ENCODE results near the gene NCAM2. TPM values are rescaled to one million over a fixed set of nuclear protein-coding genes. Genes with fewer than 3 reads are reported as not detected.
A peak's percentile ranks its signal among the peaks of the same experiment; 100 is the strongest.

Gene NCAM2
- polyA plus RNA-seq (7.9 and 9.8 TPM in 2 replicates), polyA minus RNA-seq (39.7 and 40.1 TPM in 2 replicates)

DNA sequence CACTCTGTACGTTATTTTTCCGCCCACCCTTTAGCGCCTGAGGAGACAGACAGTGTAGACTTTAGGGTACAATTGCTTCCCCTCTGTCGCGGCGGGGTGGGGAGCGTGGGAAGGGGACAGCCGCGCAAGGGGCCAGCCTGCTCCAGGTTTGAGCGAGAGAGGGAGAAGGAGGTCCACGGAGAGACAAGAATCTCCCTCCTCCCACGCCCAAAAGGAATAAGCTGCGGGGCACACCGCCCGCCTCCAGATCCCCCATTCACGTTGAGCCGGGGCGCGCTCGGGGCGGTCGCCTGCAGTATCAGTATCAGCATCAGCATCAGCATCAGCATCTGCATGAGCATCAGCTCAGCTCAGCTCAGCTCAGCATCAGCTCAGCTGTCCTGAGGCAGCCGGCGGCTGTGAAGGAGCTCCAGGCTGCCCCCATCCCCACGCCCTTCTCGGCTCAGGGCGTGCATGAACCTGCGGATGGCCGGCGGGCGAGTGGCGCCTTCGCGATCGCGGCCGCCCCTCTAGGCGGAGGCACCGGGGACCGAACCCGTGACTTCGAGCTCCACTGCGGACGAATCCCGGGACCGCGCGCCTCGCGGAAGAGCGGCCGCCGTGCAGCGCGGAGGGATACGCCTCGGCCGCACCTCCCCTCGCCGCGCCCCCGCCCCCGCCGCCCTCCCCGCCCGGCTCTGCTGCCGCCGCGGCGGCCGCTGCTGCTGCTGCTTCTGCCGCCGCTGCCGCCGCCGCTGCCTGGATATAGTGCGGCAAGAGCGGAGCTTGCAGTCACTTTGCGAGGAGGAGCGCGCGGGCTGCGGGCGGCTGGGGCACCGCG lies at the start of gene NCAM2:
NCAM2 (plus strand) TSS at position 774 of the 820 bp plus-strand sequence.
- H3K4me3 ChIP-seq (ENCODE audit: low read length), result peak within 1 kb of the TSS; percentile 80
- no peaks in the 10 kb centered on the region for H3K36me3 ChIP-seq (ENCODE audit: insufficient read depth, low read length)
- peak within 1 kb of the TSS; percentile 47 for H2AFZ ChIP-seq (ENCODE audit: low read depth, low read length)
- H3K4me2 ChIP-seq (ENCODE audit: low read length), result peak within 1 kb of the TSS; percentile 90
- no peaks in the 10 kb centered on the region for H3K9me3 ChIP-seq (ENCODE audit: low read length)
- peak within 1 kb of the TSS; percentile 61 for H3K9ac ChIP-seq (ENCODE audit: low read length)
- H3K79me2 ChIP-seq (replicated peaks; ENCODE audit: insufficient read depth, low read length), result no peaks in the 10 kb centered on the region
- no peaks in the 10 kb centered on the region for H3K27me3 ChIP-seq (ENCODE audit: insufficient read depth, low read depth, low read length)
- TF ChIP-seq SMC3 (conservative IDR thresholded peaks at IDR 0.05; ENCODE audit: poor library complexity), result no peak
- TF ChIP-seq EP300 (conservative IDR thresholded peaks at IDR 0.05; ENCODE audit: poor library complexity, severe bottlenecking), result peak; percentile 29
- peak; percentile 43 for TF ChIP-seq MXI1 (conservative IDR thresholded peaks at IDR 0.05; ENCODE audit: poor library complexity, severe bottlenecking)
- TF ChIP-seq POLR2AphosphoS5 (IDR thresholded peaks at IDR 0.05), result peak; percentile 56
- no peaks in the 10 kb centered on the region for H4K20me1 ChIP-seq (ENCODE audit: insufficient read depth)
- H3F3A ChIP-seq (ENCODE audit: insufficient read depth, low read length, poor library complexity, severe bottlenecking), result no peaks in the 10 kb centered on the region
- no peak within 1 kb of the TSS for H3K27ac ChIP-seq (ENCODE audit: low read length)
- no peaks in the 10 kb centered on the region for H3K9me2 ChIP-seq (ENCODE audit: insufficient read depth, low read length)

- TF ChIP-seq POLR2AphosphoS5 (IDR thresholded peaks at IDR 0.05), result no peak
- no peak for TF ChIP-seq RAD21 (conservative IDR thresholded peaks at IDR 0.05)
- TF ChIP-seq SMC3 (conservative IDR thresholded peaks at IDR 0.05; ENCODE audit: poor library complexity), result no peak
- TF ChIP-seq EP300 (conservative IDR thresholded peaks at IDR 0.05; ENCODE audit: poor library complexity, severe bottlenecking), result no peak
- no peak for TF ChIP-seq MXI1 (conservative IDR thresholded peaks at IDR 0.05; ENCODE audit: poor library complexity, severe bottlenecking)
- TF ChIP-seq TAF1 (IDR thresholded peaks at IDR 0.05; ENCODE audit: low read depth), result no peak
- no peak for TF ChIP-seq REST (IDR thresholded peaks at IDR 0.05; ENCODE audit: borderline replicate concordance)
- no peak for TF ChIP-seq EZH2 (IDR thresholded peaks at IDR 0.05; ENCODE audit: borderline replicate concordance, insufficient read depth, low read length, poor library complexity, severe bottlenecking)
- TF ChIP-seq, protein P1, sequence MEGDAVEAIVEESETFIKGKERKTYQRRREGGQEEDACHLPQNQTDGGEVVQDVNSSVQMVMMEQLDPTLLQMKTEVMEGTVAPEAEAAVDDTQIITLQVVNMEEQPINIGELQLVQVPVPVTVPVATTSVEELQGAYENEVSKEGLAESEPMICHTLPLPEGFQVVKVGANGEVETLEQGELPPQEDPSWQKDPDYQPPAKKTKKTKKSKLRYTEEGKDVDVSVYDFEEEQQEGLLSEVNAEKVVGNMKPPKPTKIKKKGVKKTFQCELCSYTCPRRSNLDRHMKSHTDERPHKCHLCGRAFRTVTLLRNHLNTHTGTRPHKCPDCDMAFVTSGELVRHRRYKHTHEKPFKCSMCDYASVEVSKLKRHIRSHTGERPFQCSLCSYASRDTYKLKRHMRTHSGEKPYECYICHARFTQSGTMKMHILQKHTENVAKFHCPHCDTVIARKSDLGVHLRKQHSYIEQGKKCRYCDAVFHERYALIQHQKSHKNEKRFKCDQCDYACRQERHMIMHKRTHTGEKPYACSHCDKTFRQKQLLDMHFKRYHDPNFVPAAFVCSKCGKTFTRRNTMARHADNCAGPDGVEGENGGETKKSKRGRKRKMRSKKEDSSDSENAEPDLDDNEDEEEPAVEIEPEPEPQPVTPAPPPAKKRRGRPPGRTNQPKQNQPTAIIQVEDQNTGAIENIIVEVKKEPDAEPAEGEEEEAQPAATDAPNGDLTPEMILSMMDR (IDR thresholded peaks at IDR 0.05; ENCODE audit: poor library complexity, severe bottlenecking), result no peak
- Histone ChIP-seq H3K9me3 (ENCODE audit: low read length) (no peaks in the 10 kb centered on the region), H3K9me2 (ENCODE audit: insufficient read depth, low read length) (no peaks in the 10 kb centered on the region), H3F3A (ENCODE audit: insufficient read depth, low read length, poor library complexity, severe bottlenecking) (no peaks in the 10 kb centered on the region), H3K27ac (ENCODE audit: low read length) (no peak overlapping the region), H3K79me2 (replicated peaks; ENCODE audit: insufficient read depth, low read length) (no peaks in the 10 kb centered on the region), H2AFZ (ENCODE audit: low read depth, low read length) (no peak overlapping the region), H3K4me2 (ENCODE audit: low read length) (no peak overlapping the region), H3K27me3 (ENCODE audit: insufficient read depth, low read depth, low read length) (no peaks in the 10 kb centered on the region), H4K20me1 (ENCODE audit: insufficient read depth) (no peaks in the 10 kb centered on the region), H3K36me3 (ENCODE audit: insufficient read depth, low read length) (no peaks in the 10 kb centered on the region), H3K9ac (ENCODE audit: low read length) (no peak overlapping the region), H3K4me3 (ENCODE audit: low read length) (no peak overlapping the region)
Measured at GRCh38 chr21:20949884-20950283, 48.3 kb upstream of the NCAM2 start.
